ENCODE measurements around the gene ERMP1. TPM values are rescaled to one million over a fixed set of nuclear protein-coding genes. Genes with fewer than 3 reads are reported as not detected.

The ERMP1 gene
- total and polyA plus RNA-seq, 2 of the 8 experiments (the other 6 are each of a cell fraction or from before 2014, with no cell fraction given), result 12.8 to 16.7 TPM

DNA sequence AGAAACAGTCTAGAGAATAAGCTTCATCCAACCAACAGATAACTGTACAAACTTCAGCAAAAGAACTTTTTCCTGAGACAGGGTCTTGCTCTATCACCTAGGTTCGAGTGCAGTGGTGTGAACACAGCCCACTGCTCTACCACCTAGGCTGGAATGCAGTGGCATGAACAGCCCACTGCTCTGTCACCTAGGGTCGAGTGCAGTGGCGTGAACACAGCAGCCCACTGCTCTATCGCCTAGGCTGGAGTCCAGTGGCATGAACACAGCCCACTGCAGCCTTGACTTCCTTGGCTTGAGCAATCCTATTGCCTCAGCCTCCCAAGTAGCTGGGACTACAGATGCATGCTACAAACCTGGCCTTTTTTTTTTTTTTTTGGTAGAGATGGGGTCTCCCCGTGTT is 43.4 kb downstream of the ERMP1 start (continued):
- TF ChIP-seq, protein P1, sequence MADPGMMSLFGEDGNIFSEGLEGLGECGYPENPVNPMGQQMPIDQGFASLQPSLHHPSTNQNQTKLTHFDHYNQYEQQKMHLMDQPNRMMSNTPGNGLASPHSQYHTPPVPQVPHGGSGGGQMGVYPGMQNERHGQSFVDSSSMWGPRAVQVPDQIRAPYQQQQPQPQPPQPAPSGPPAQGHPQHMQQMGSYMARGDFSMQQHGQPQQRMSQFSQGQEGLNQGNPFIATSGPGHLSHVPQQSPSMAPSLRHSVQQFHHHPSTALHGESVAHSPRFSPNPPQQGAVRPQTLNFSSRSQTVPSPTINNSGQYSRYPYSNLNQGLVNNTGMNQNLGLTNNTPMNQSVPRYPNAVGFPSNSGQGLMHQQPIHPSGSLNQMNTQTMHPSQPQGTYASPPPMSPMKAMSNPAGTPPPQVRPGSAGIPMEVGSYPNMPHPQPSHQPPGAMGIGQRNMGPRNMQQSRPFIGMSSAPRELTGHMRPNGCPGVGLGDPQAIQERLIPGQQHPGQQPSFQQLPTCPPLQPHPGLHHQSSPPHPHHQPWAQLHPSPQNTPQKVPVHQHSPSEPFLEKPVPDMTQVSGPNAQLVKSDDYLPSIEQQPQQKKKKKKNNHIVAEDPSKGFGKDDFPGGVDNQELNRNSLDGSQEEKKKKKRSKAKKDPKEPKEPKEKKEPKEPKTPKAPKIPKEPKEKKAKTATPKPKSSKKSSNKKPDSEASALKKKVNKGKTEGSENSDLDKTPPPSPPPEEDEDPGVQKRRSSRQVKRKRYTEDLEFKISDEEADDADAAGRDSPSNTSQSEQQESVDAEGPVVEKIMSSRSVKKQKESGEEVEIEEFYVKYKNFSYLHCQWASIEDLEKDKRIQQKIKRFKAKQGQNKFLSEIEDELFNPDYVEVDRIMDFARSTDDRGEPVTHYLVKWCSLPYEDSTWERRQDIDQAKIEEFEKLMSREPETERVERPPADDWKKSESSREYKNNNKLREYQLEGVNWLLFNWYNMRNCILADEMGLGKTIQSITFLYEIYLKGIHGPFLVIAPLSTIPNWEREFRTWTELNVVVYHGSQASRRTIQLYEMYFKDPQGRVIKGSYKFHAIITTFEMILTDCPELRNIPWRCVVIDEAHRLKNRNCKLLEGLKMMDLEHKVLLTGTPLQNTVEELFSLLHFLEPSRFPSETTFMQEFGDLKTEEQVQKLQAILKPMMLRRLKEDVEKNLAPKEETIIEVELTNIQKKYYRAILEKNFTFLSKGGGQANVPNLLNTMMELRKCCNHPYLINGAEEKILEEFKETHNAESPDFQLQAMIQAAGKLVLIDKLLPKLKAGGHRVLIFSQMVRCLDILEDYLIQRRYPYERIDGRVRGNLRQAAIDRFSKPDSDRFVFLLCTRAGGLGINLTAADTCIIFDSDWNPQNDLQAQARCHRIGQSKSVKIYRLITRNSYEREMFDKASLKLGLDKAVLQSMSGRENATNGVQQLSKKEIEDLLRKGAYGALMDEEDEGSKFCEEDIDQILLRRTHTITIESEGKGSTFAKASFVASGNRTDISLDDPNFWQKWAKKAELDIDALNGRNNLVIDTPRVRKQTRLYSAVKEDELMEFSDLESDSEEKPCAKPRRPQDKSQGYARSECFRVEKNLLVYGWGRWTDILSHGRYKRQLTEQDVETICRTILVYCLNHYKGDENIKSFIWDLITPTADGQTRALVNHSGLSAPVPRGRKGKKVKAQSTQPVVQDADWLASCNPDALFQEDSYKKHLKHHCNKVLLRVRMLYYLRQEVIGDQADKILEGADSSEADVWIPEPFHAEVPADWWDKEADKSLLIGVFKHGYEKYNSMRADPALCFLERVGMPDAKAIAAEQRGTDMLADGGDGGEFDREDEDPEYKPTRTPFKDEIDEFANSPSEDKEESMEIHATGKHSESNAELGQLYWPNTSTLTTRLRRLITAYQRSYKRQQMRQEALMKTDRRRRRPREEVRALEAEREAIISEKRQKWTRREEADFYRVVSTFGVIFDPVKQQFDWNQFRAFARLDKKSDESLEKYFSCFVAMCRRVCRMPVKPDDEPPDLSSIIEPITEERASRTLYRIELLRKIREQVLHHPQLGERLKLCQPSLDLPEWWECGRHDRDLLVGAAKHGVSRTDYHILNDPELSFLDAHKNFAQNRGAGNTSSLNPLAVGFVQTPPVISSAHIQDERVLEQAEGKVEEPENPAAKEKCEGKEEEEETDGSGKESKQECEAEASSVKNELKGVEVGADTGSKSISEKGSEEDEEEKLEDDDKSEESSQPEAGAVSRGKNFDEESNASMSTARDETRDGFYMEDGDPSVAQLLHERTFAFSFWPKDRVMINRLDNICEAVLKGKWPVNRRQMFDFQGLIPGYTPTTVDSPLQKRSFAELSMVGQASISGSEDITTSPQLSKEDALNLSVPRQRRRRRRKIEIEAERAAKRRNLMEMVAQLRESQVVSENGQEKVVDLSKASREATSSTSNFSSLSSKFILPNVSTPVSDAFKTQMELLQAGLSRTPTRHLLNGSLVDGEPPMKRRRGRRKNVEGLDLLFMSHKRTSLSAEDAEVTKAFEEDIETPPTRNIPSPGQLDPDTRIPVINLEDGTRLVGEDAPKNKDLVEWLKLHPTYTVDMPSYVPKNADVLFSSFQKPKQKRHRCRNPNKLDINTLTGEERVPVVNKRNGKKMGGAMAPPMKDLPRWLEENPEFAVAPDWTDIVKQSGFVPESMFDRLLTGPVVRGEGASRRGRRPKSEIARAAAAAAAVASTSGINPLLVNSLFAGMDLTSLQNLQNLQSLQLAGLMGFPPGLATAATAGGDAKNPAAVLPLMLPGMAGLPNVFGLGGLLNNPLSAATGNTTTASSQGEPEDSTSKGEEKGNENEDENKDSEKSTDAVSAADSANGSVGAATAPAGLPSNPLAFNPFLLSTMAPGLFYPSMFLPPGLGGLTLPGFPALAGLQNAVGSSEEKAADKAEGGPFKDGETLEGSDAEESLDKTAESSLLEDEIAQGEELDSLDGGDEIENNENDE (IDR thresholded peaks at IDR 0.05; ENCODE audit: insufficient replicate concordance, low read length), result no peak
- TF ChIP-seq RBBP5 (IDR thresholded peaks at IDR 0.05; ENCODE audit: borderline replicate concordance, low read depth, low read length) (no peak), TAF7 (optimal IDR thresholded peaks at IDR 0.05; ENCODE audit: borderline replicate concordance, low read depth, low read length) (no peak), POLR2A (IDR thresholded peaks at IDR 0.05; ENCODE audit: control extremely low read depth in 1 of 2, low read depth in 2 of 2, low read length in 2 of 2) (no peak), SP2 (IDR thresholded peaks at IDR 0.05; ENCODE audit: low read length) (no peak), TBP (IDR thresholded peaks at IDR 0.05; ENCODE audit: low read depth, low read length) (no peak), RNF2 (IDR thresholded peaks at IDR 0.05; ENCODE audit: borderline replicate concordance, low read depth, low read length, missing control alignments, poor library complexity, severe bottlenecking) (no peak), SUZ12 (IDR thresholded peaks at IDR 0.05; ENCODE audit: low read length) (no peak), HDAC6 (IDR thresholded peaks at IDR 0.05; ENCODE audit: low read depth, low read length) (no peak)
- TF ChIP-seq, protein P2, sequence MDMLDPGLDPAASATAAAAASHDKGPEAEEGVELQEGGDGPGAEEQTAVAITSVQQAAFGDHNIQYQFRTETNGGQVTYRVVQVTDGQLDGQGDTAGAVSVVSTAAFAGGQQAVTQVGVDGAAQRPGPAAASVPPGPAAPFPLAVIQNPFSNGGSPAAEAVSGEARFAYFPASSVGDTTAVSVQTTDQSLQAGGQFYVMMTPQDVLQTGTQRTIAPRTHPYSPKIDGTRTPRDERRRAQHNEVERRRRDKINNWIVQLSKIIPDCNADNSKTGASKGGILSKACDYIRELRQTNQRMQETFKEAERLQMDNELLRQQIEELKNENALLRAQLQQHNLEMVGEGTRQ (IDR thresholded peaks at IDR 0.05; ENCODE audit: low read length), result no peak

Data from H1 (cell line).